Spleen (tissue), 7 donors: ENCODE measurements around the gene STS.

Experiments used
- POLR2A ChIP-seq, 3 donors: fragments of 450-650 bp; IDR thresholded peaks; one replicate each; pipeline ENCODE4 v1.5.1; 2017; ENCODE audit warnings: antibody characterized with exemption in 3 of 3, mild to moderate bottlenecking in 1 of 3
- POLR2AphosphoS5 ChIP-seq, 3 donors: sonication (generic); formaldehyde crosslinking; IDR thresholded peaks; one replicate each; pipeline ENCODE4 v1.5.1; 2017; ENCODE audit warnings: antibody characterized with exemption in 3 of 3
- TF ChIP-seq, protein P1 (sequence below), 11 experiments: fragments of 200-600 bp in 7 of 11; fragments of 450-650 bp in 4 of 11; sonication (generic) in 4 of 11; IDR thresholded peaks in 8 of 11; conservative IDR thresholded peaks in 3 of 11; 1 replicate in 7 of 11; 2 replicates in 4 of 11; pipeline versions ENCODE4 v1.4.0 to v1.8.0; 2016 to 2021; ENCODE audit warnings: antibody characterized with exemption in 11 of 11, inconsistent platforms in 4 of 11, mild to moderate bottlenecking in 1 of 11
- donor health status: DM: no; HTN: no; CAD: no; lungs with moderate emphysema.
- donor health status: DM: no; HTN: no; CAD: no.
- donor health status: DM: no; HTN: no; CAD: no.

DNA sequence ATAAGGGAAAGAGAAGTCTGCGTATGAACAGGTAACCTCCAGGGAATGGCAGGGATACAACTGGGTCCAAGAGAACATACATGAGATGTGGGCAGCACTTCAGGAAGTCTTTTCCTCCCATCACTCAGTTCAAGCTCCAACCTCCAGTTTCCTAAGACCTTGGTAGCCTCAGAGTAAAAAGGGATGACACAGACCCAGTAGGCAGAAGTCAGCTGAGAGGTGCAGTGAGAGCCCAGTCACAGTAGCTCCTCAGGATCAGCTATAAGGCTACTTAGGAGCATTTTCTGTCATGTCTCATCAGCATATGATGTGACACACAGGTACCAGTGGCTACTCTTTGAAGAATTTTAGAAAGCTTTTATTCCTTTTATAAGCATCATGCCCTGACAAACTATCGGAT lies 12.5 kb upstream of the STS start:
- TF ChIP-seq, protein P1, sequence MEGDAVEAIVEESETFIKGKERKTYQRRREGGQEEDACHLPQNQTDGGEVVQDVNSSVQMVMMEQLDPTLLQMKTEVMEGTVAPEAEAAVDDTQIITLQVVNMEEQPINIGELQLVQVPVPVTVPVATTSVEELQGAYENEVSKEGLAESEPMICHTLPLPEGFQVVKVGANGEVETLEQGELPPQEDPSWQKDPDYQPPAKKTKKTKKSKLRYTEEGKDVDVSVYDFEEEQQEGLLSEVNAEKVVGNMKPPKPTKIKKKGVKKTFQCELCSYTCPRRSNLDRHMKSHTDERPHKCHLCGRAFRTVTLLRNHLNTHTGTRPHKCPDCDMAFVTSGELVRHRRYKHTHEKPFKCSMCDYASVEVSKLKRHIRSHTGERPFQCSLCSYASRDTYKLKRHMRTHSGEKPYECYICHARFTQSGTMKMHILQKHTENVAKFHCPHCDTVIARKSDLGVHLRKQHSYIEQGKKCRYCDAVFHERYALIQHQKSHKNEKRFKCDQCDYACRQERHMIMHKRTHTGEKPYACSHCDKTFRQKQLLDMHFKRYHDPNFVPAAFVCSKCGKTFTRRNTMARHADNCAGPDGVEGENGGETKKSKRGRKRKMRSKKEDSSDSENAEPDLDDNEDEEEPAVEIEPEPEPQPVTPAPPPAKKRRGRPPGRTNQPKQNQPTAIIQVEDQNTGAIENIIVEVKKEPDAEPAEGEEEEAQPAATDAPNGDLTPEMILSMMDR (IDR thresholded peaks at IDR 0.05 in 8 of 11, conservative IDR thresholded peaks at IDR 0.05 in 3 of 11), result no peak
- TF ChIP-seq POLR2A (IDR thresholded peaks at IDR 0.05), result no peak
- TF ChIP-seq POLR2AphosphoS5 (IDR thresholded peaks at IDR 0.05), result no peak
